Measurements from ENCODE around the gene KYNU. TPM values are rescaled to one million over a fixed set of nuclear protein-coding genes. Genes with fewer than 3 reads are reported as not detected.

Gene KYNU
- total RNA-seq, 1 donor from 2014 or later, result 30.3 TPM

DNA sequence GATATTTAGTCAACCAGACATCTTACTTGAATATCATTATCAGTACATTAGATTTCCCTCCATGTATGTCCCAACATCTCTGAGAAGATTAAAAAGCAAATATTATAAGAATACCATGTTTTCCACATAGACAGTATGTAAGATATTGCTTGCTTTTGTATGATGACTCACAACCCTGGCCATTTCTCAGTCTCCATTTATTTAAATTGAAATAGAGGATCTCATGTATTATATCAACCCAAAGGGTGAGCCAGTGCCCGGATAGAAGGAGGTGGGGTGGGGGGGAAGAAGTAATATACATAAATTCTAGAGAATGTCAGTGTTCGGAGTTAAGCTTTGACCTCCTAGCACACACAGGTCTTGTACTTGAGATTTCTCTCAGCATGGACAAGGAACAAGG is 109.6 kb downstream of the KYNU start:
- H3K36me3 ChIP-seq (ENCODE audit: control insufficient read depth, insufficient read depth, low read length), result no peaks in the 10 kb centered on the region
- FAIRE-seq (no peak), DNase-seq (ENCODE audit: low read depth) (no peak)
- TF ChIP-seq, protein P1, sequence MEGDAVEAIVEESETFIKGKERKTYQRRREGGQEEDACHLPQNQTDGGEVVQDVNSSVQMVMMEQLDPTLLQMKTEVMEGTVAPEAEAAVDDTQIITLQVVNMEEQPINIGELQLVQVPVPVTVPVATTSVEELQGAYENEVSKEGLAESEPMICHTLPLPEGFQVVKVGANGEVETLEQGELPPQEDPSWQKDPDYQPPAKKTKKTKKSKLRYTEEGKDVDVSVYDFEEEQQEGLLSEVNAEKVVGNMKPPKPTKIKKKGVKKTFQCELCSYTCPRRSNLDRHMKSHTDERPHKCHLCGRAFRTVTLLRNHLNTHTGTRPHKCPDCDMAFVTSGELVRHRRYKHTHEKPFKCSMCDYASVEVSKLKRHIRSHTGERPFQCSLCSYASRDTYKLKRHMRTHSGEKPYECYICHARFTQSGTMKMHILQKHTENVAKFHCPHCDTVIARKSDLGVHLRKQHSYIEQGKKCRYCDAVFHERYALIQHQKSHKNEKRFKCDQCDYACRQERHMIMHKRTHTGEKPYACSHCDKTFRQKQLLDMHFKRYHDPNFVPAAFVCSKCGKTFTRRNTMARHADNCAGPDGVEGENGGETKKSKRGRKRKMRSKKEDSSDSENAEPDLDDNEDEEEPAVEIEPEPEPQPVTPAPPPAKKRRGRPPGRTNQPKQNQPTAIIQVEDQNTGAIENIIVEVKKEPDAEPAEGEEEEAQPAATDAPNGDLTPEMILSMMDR (IDR thresholded peaks at IDR 0.05; ENCODE audit: insufficient read depth, low read length, severe bottlenecking), result no peak
- no peaks in the 10 kb centered on the region for H3K27me3 ChIP-seq (ENCODE audit: control insufficient read depth, insufficient read depth, low read length)
- H3K4me3 ChIP-seq (ENCODE audit: low read depth, low read length), result no peak overlapping the region

DNA sequence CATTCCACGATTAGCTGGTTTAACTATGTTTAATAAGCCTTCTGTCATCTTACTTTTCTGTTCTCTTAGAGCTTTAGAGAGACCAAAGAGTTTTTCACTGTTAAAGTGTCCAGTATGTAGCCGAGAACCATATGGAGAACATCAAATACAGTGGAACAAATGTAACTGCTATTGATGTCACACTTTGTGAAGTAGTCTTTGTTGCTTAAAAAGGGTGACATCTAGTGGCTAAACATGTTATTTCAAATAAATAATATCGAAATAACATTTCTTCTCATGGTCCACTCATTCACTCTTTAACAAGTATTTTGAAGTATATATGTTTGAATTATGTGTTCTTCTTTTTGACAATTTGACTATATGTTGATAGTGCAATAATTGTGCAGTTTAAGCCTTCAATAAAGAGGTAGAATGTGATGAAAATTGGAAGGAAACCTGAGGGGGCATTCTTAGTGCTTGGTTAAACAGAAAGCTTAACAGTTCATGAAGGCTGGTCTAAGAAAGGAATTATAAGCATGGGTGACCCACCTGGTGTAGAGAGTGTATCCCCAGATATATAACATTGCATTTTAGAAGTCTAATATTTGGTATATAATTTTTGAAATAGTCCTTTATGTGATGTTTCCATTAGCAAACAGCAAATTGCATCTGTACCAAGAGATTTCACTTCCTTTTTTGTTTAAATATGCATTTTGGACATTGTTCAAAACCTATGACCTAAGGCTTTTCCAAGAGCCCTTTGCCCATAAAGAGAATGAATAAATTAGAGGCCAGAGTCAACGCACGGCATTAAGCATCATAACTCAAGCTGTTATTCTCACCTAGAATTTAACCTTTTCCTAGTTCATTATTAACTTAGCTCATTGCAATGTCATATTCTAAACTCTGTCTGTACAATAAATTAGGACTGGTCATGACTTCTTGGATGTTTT is 112.1 kb downstream of the KYNU start:
- FAIRE-seq (no peak), DNase-seq (ENCODE audit: low read depth) (peak; percentile 54)
- no peaks in the 10 kb centered on the region for H3K27me3 ChIP-seq (ENCODE audit: control insufficient read depth, insufficient read depth, low read length)

DNA sequence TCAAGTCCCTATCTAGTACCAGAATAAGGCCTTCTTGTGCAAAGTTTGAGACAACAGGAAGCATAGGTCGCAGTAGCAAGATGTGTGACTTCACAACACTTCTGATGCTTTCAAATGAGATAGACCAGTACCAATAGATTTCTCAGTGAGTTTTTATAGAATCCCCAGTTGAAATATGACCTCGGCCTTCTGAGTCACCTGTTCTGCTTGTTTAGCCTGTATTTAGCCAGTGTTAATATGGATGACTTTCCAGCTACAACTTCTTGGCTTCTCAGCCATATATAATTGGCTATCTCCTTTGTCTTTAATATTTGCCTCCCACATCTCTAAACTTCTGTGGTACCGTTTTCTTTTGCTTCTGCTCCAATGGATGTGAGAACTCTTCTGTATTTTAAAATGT is 113.8 kb downstream of the KYNU start:
- Histone ChIP-seq H3K36me3 (ENCODE audit: control insufficient read depth, insufficient read depth, low read length) (no peaks in the 10 kb centered on the region), H3K4me3 (ENCODE audit: low read depth, low read length) (no peak overlapping the region), H3K27me3 (ENCODE audit: control insufficient read depth, insufficient read depth, low read length) (no peaks in the 10 kb centered on the region)
- TF ChIP-seq, protein P1 (IDR thresholded peaks at IDR 0.05; ENCODE audit: insufficient read depth, low read length, severe bottlenecking), result no peak
- DNase-seq (ENCODE audit: low read depth) (no peak), FAIRE-seq (no peak)

More for the DNA sequence above, 112.1 kb downstream of the KYNU start:
- H3K36me3 ChIP-seq (ENCODE audit: control insufficient read depth, insufficient read depth, low read length), result no peaks in the 10 kb centered on the region
- no peak overlapping the region for H3K4me3 ChIP-seq (ENCODE audit: low read depth, low read length)
- TF ChIP-seq, protein P1 (IDR thresholded peaks at IDR 0.05; ENCODE audit: insufficient read depth, low read length, severe bottlenecking), result peak; percentile 34

DNA sequence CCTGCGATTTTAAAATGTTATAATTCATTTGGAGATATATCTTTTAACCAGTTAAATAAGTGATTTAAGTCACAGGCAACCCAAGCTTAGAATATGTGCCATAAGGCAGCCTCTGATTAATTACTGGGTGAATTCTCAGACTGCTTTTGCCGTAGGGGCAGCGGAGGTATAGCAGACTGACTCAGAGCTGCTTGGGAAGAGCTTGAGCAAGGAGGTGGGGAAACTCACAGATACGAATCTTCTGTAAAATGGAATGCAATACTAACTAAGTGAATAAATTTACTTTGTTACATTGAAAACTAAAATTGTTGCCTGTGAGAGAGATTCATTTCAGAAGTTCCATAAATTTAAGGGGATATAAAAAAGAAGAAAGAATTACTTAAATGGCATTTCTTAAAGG is 115.4 kb downstream of the KYNU start:
- Histone ChIP-seq H3K4me3 (ENCODE audit: low read depth, low read length) (no peak overlapping the region), H3K36me3 (ENCODE audit: control insufficient read depth, insufficient read depth, low read length) (no peaks in the 10 kb centered on the region), H3K27me3 (ENCODE audit: control insufficient read depth, insufficient read depth, low read length) (no peaks in the 10 kb centered on the region)
- TF ChIP-seq, protein P1 (IDR thresholded peaks at IDR 0.05; ENCODE audit: insufficient read depth, low read length, severe bottlenecking), result no peak
- DNase-seq (ENCODE audit: low read depth), result no peak
- no peak for FAIRE-seq

DNA sequence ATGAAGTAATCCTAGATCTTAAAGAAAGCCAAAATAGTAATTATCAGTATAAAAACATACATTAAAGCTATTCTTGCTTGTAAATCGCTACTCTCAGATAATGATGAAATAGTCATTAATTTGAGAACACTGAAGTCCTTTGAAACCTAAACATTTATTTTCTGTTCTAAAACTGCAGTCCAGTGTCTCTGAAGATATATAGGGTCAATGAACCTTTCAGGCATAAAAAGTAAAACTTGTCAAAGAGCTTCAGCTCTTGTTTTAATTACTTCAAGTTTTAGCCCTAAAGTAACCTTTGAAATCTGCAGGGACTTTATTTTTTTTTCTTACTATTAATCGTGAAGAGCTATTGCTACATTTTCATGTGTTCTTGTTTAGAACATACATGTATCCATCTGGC is 116.3 kb downstream of the KYNU start:
- H3K36me3 ChIP-seq (ENCODE audit: control insufficient read depth, insufficient read depth, low read length), result no peaks in the 10 kb centered on the region
- TF ChIP-seq, protein P1 (IDR thresholded peaks at IDR 0.05; ENCODE audit: insufficient read depth, low read length, severe bottlenecking), result no peak
- FAIRE-seq (no peak), DNase-seq (ENCODE audit: low read depth) (no peak)
- H3K4me3 ChIP-seq (ENCODE audit: low read depth, low read length), result no peak overlapping the region
- H3K27me3 ChIP-seq (ENCODE audit: control insufficient read depth, insufficient read depth, low read length), result no peaks in the 10 kb centered on the region
